Transverse colon (tissue), 4 donors: Measurements from ENCODE around the gene TMEM250. TPM values are rescaled to one million over a fixed set of nuclear protein-coding genes. Genes with fewer than 3 reads are reported as not detected.

Experiments used
- DNase-seq: peaks from one replicate; pipeline ENCODE4 v3.0.0-alpha.2; 2019
- H3K27ac ChIP-seq, 4 donors: fragments of 200-600 bp; sonication (generic); 2 replicates each; pipeline ENCODE4 v1.5.1; 2016 to 2018; ENCODE audit warnings: inconsistent platforms in 4 of 4
- H3K27me3 ChIP-seq: fragments of 200-600 bp; sonication (generic); 2 replicates; pipeline ENCODE4 v1.5.1; 2017; ENCODE audit warnings: inconsistent platforms
- H3K36me3 ChIP-seq, 4 donors: fragments of 200-600 bp; sonication (generic); 2 replicates each; pipeline ENCODE4 v1.5.1; 2017 to 2019; ENCODE audit warnings: inconsistent platforms in 4 of 4
- H3K4me1 ChIP-seq, 4 donors: fragments of 200-600 bp; sonication (generic); 2 replicates each; pipeline ENCODE4 v1.5.1; 2017 to 2020; ENCODE audit warnings: inconsistent platforms in 4 of 4
- H3K4me3 ChIP-seq, 4 donors: fragments of 200-600 bp; sonication (generic); 1 replicate in 1 of 4; 2 replicates in 3 of 4; pipeline versions ENCODE4 v1.5.1 to v1.6.1; 2017 to 2019; ENCODE audit warnings: inconsistent platforms in 4 of 4
- H3K9me3 ChIP-seq, 2 donors: fragments of 200-600 bp; sonication (generic); 2 replicates each; pipeline ENCODE4 v1.5.1; 2017 to 2019; ENCODE audit warnings: inconsistent platforms in 2 of 2
- CTCF ChIP-seq, 5 experiments: fragments of 200-600 bp in 3 of 5; fragments of 450-650 bp in 2 of 5; sonication (generic) in 3 of 5; IDR thresholded peaks; 1 replicate in 2 of 5; 2 replicates in 3 of 5; pipeline ENCODE4 v1.5.1; 2016 to 2017; ENCODE audit warnings: antibody characterized with exemption in 5 of 5, inconsistent platforms in 3 of 5, mild to moderate bottlenecking in 2 of 5, moderate library complexity in 1 of 5
- EP300 ChIP-seq: sonication (generic); formaldehyde crosslinking; IDR thresholded peaks from one replicate; pipeline ENCODE4 v1.6.1; 2017; ENCODE audit warnings: antibody characterized with exemption, low read depth
- POLR2A ChIP-seq: fragments of 450-650 bp; IDR thresholded peaks from one replicate; pipeline ENCODE4 v1.6.1; 2016; ENCODE audit warnings: antibody characterized with exemption, mild to moderate bottlenecking, moderate library complexity
- POLR2AphosphoS5 ChIP-seq, 3 donors: sonication (generic); formaldehyde crosslinking; IDR thresholded peaks; one replicate each; pipeline ENCODE4 v1.6.1; 2016; ENCODE audit warnings: antibody characterized with exemption in 3 of 3
- WGBS, 2 donors: methylation state at CpG; one replicate each; pipeline ENCODE4 v1.1.5; 2018; ENCODE audit warnings: low coverage in 1 of 2; 5-methylcytosine and 5-hydroxymethylcytosine counted together
- in situ Hi-C, 4 donors: fragments of 200-750 bp; cut with MboI; loops; one replicate each; pipeline versions ENCODE4 v1.15.0 to v1.15.1; 2017; ENCODE audit warnings: low sequenced_read_pairs in 3 of 4, low pct_ligation_motif_present in 1 of 4, low pct_unique_long_range_greater_than_20kb in 1 of 4
- intact Hi-C: fragments of 100-400 bp; cut with DNase I; formaldehyde crosslinking; loops from one replicate; pipeline ENCODE4 v1.15.1; 2023; ENCODE audit warnings: low total_unique reads
- total RNA-seq, 4 donors: library from RNA; depleted of rRNA; stranded (reverse); fragments of >200 nt; gene quantifications; one replicate each; pipeline ENCODE4 v1.1.0, GENCODE V29; 2016

Gene TMEM250
- total RNA-seq, 4 donors from 2014 or later = 50.3 to 187 (median 86.6) TPM

DNA sequence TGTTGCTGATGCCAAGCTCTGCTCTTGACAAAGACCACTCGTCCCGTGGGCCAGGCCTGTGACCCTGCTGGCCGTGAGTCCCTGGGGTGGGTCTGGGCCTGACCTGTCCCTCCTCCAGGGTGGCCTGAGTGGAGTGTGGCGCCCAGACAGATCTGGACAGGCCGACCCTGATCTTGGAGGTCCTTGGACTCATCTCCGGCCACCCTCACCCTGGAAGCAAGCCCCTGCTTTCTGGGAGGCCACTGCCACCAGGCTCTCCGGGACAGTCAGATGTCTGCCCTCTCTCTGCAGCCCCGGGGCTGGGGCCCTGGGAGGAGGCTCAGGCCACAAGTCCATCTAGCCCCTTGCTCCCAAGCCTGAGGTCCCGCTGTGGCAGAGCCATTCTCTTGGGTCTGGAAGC, 31.2 kb upstream of the TMEM250 start:
- in situ Hi-C loops = no loop called here
- DNase-seq = no peak

GRCh38 chr9:136149337-136149736, 30.7 kb upstream of the TMEM250 start:
- no peak for DNase-seq
- intact Hi-C loops (no loop called here), in situ Hi-C loops (no loop called here)
- no peaks in the 10 kb centered on the region for H3K4me1 ChIP-seq
- H3K36me3 ChIP-seq = no peaks in the 10 kb centered on the region
- H3K4me3 ChIP-seq = no peak overlapping the region
- TF ChIP-seq EP300 (no peak), CTCF (IDR thresholded peaks at IDR 0.05) (no peak), POLR2AphosphoS5 (IDR thresholded peaks at IDR 0.05) (no peak), POLR2A (no peak)
- WGBS, 2 donors = 78 to 80% methylated on average over 1 to 12 of the region's 12 CpGs
- no peaks in the 10 kb centered on the region for H3K9me3 ChIP-seq
- peaks cover 45% of the 10 kb centered on the region for H3K27me3 ChIP-seq
- no peak overlapping the region for H3K27ac ChIP-seq

More for the DNA sequence above, 31.2 kb upstream of the TMEM250 start:
- Histone ChIP-seq H3K4me1 (no peaks in the 10 kb centered on the region), H3K4me3 (no peak overlapping the region), H3K27me3 (peaks cover 43% of the 10 kb centered on the region), H3K27ac (no peak overlapping the region), H3K9me3 (no peaks in the 10 kb centered on the region), H3K36me3 (no peaks in the 10 kb centered on the region)
- TF ChIP-seq POLR2AphosphoS5 (IDR thresholded peaks at IDR 0.05) = no peak
- no peak for TF ChIP-seq POLR2A
- no peak for TF ChIP-seq EP300
- TF ChIP-seq CTCF (IDR thresholded peaks at IDR 0.05) = no peak
- WGBS, 2 donors = 85% methylated on average over 7 of the region's 9 CpGs; no CpG with 5 or more reads in 1 of the 2 donors
- intact Hi-C loops = no loop called here

GRCh38 chr9:136148766-136149165, 30.1 kb upstream of the TMEM250 start:
- Histone ChIP-seq H3K27ac (no peak overlapping the region), H3K4me1 (no peaks in the 10 kb centered on the region), H3K4me3 (no peak overlapping the region), H3K36me3 (no peaks in the 10 kb centered on the region), H3K27me3 (peaks cover 50% of the 10 kb centered on the region), H3K9me3 (no peaks in the 10 kb centered on the region)
- in situ Hi-C loops = no loop called here
- WGBS, 2 donors = 79% methylated on average over 14 of the region's 14 CpGs; no CpG with 5 or more reads in 1 of the 2 donors
- DNase-seq = no peak
- TF ChIP-seq POLR2A (no peak), POLR2AphosphoS5 (IDR thresholded peaks at IDR 0.05) (no peak), EP300 (no peak), CTCF (IDR thresholded peaks at IDR 0.05) (no peak)
- intact Hi-C loops = no loop called here

DNA sequence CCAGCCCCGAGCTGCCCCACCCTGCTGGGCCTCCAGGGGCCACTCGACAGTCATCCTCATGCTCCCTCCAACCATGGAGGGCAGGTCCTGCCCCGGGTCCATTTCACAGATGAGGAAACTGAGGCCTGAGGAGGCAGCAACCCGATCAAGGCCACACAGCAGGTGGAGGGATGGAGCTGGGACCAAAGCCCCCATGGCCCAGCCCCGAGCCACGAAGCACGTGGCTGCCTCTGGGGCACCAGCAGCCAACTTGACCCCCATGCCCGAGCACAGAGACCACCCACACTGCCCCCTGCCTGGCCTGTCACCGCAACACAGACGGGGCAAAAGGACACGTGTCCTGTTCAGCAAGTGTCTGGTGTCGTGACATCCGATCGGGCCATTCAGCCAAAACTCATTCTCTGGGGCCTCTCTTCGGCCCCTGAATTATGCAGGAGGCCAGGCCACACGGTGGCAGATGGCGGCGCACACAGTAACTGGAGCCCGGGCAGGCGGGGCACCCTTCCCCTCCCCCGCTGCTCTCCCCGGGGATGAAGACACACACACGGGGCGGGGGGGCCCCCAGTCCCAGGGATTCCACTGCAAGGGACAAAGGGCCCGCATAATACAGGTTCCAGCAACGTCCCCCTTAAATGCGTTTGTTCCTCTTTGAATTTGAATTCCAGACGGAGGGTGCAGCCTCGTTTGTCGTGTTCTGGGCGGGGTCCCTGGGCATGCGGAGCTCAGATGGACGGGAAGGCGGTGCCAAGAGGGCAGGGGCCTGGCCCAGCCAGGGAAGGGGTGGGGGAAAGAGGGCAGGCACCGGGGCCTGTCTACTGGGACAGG, 29.4 kb upstream of the TMEM250 start:
- Histone ChIP-seq H3K36me3 (no peaks in the 10 kb centered on the region), H3K27me3 (peaks cover 57% of the 10 kb centered on the region), H3K4me1 (no peaks in the 10 kb centered on the region), H3K4me3 (no peak overlapping the region), H3K27ac (no peak overlapping the region), H3K9me3 (no peaks in the 10 kb centered on the region)
- in situ Hi-C loops (no loop called here), intact Hi-C loops (no loop called here)
- TF ChIP-seq POLR2AphosphoS5 (IDR thresholded peaks at IDR 0.05) (no peak), EP300 (no peak), POLR2A (no peak)
- no peak for DNase-seq
- WGBS, 2 donors = 26% methylated on average over 32 of the region's 35 CpGs; no CpG with 5 or more reads in 1 of the 2 donors
